Measurements from ENCODE around the gene ANKRD66.
"Not testable (repeated sequence)": the region's sequence is repeated elsewhere in the genome, so short reads cannot be mapped to it uniquely, and the experiment has no call there.

The ANKRD66 gene

DNA sequence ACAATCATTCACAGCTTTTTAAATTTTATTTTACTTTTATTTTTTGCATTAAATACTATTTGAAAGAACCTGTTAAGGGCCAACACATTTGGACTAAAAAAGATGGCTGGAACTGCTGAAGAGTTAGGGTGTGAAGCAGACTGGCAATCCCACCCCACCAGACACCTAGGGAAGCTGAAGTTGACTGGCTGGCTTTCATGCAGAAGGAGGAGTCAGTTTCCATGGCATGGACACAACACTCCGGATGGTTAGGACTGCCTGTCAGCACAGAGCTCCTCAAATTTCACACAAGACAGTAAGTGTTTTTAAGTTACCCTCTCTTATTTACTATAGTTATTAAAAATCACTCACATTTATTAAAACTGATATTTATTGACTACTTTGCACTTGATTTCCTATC lies at the start of gene ANKRD66:
TSS of gene ANKRD66 (plus strand) at position 238 of the 400 bp plus-strand sequence. CDS start 5,016 bp downstream, outside the sequence.
- no peak for DNase-seq

DNA sequence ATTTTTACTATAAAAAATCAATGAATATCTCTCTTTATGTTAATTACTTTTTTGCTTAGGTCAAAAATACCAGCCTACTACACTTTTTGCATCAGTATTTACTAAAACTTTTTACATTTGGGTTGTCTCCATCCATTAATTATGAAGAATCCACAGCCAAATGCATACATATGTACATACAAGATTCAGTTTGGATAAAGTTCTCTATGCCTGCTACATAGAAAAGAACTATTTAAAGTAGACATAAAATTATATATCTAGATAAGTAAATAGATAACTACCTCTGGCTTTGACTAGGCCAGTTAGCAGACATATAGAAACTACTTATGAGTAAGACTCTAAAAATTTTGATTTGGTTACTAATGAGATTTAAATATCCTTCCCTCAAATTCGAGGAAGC lies 46.8 kb upstream of the ANKRD66 start:
- no peak for DNase-seq

DNA sequence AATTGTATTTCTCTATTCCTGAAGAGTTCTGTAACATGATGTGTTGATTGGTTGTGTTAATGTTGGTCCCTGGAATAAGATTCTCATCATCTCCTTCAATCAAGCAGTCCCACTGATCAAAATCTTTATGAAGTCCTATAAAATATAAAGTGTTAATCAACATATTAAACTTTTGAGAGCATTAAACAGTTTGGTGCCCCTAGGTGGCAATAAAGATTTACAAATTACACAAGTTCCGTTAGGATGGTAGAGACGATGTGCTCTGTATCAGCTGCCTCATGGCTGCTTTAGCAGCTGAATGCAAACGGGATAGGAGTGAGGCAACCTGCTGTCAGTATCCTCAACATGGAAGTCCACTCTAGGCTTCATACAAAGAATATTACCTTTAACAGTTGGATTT lies 42.2 kb upstream of the ANKRD66 start:
- peak; percentile 16 for DNase-seq

DNA sequence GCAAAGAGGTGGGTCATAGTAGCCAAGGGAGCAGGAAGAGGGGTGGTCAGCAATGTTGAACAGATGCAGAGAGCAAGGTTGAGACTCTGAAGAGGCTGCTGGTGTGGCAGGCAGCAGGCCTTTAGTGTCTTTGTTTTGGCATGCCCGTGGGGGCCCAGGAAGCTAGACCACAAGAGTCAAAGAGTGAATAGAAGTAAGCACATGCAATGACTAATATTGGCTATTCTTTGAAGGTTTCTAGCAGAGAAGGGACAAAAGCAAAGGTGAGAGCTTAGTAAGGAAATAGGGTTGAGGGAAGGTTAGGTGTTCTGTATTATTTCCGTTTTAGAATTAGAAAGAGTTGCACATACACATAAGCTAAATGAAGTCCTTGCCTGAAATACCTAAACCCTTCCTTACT lies 40.3 kb upstream of the ANKRD66 start:
- DNase-seq = no peak

GRCh38 chr6:46711491-46711890 lies 35.2 kb upstream of the ANKRD66 start:
- DNase-seq = no peak

DNA sequence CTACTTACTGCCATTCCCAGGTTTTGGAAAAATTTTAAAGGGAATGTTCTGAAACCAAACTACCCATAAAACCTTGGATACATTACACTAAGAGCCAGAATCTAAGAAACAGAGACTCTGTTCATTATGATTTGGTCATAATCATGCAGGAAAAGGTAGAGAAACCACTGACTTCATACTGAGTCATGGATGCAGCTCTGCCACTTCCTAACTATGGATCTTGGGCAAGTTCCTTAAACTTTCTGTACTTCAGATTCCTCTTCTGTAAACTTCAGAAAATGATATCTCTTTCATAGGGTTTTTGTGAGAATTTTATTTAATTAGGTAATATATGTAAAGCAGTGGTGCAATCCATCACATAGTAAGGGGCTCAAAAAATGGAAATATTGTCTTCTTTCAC lies 31.6 kb upstream of the ANKRD66 start:
- DNase-seq = no peak

DNA sequence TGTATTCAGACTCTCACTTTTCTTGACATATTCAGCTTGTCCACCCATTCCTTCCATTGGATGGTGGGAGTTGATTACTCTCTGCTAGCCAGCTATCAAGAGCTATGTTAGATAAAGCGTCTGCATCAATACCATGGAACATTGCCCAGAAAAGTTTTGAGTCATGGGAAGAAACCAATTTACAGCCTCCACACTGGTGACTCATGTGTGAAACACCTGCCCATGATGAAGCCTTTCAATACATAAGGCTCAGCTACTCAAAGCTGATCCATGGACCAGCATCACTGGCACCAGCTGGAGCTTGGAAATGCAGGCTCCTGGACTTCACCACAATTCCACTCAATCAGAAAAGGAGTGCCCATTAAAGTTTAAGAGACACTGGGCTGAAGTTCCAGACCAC lies 27.6 kb upstream of the ANKRD66 start:
- no peak for DNase-seq

GRCh38 chr6:46720401-46720800 lies 26.3 kb upstream of the ANKRD66 start:
- DNase-seq = no peak

DNA sequence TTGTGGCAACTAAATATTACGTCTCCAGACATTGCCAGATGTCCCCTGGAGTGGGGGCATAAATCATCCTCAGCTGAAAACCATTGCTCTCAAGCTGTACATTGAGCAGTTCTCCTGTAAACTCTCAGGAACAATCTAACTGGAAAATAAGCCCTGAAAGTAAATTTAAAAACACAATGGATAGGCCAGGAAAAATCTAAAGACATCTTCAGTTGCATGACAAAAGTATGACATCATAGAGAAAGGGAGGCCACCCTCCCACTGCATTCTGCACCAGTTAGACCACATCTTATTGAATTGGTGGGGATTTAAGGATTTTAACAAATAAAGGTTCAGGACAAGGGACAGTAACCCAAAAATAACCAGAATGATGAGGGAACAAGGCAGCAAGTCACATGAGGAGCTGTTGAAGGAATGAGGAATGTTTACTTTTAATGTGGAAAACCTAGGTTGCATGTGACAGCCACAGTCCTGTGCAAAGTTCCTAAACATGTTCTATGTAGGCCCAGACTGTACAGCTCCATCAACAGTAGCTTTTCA lies 16.9 kb upstream of the ANKRD66 start:
- DNase-seq = no peak

- no peak for DNase-seq
These were observed 15.7 kb upstream of the ANKRD66 start for GRCh38 chr6:46730921-46731461.

- no peak for DNase-seq
These were observed 13.4 kb upstream of the ANKRD66 start for GRCh38 chr6:46733341-46733801.

DNA sequence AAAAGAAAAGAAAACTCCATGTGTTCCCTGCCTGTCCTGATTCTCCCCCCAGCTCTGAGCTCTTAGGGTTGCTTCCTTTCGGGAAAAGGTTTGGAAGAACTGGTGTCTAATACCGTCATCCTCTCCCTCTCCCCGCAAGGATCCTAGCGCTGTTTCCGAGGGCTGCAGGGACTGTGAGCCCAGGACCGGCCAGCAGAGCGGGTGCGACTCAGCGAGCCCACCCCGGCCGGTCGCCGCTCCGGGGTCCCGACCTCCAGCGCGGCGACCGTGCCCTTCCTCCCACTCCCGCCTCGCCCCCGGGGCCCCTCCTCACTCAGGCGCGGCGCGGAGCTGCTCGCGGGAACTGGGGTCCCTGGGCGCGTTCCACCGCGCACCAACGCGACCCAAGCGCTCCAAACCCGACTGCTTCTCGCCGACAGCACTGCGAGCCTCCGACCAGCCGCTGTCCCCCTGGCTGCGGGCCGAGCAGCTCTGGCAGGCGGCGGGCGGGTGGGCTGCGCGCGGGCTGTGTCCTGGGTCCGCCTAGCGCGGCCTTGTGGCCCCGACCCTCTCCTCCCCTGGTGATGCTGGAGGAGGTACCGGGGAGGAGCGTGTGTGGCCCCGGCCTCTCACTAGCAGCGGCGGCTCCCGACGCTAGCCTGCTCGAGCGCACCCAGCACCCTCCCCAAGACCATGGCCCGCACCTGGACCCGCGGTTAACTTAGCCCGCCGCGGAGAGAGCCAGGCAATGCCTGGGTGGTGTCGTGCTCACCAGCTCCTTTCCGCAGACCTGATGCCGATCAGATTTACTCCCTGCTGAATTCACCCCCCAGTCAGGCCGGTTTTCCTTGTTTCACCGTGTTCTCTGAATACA lies 11.6 kb upstream of the ANKRD66 start, which contains the start of gene PLA2G7:
TSS of gene PLA2G7 (minus strand) at position 509 of the 853 bp plus-strand sequence. CDS start 12,484 bp downstream, outside the sequence.
- DNase-seq = peak; percentile 22

DNA sequence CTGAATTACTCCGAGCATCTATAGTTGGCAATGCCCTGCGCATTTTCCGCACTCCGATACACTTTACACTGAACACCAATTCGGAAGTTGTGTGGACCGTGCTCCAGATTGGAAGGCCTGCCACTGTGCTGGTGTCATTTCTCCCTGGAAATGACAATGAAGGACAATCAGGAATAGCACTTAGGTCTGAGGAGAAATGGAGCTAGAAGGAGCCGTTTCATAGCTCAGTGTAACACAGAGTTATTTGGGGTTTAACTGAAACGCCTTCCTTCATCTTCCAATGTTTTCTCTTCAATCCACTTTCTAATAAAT lies 11.1 kb upstream of the ANKRD66 start:
- no peak for DNase-seq

GRCh38 chr6:46736906-46737305 lies 9.8 kb upstream of the ANKRD66 start:
- no peak for DNase-seq

DNA sequence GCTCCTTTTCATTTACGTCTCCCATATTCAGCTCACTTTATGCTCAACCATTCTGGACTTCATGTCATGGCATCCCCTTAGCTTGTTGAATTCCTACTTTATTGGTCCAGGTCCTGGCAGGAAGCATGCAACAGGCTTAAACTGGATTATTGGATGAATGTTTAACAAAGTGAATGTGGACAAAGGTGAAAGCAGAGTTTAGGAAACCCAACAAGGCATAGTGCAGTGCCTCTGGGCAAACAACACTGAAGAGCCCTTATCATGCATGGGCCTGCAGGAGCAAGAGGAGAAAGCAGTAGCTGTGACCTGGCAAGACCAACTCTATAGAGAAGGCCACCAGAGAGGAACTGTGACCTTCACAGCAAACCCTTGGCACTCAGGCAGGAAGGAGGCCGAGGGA lies 5.3 kb upstream of the ANKRD66 start:
- DNase-seq = no peak

- no peak for DNase-seq
These were observed 4.8 kb upstream of the ANKRD66 start for GRCh38 chr6:46741910-46742309.

- no peak for DNase-seq
These were observed 3.1 kb upstream of the ANKRD66 start for GRCh38 chr6:46743425-46744158.

DNA sequence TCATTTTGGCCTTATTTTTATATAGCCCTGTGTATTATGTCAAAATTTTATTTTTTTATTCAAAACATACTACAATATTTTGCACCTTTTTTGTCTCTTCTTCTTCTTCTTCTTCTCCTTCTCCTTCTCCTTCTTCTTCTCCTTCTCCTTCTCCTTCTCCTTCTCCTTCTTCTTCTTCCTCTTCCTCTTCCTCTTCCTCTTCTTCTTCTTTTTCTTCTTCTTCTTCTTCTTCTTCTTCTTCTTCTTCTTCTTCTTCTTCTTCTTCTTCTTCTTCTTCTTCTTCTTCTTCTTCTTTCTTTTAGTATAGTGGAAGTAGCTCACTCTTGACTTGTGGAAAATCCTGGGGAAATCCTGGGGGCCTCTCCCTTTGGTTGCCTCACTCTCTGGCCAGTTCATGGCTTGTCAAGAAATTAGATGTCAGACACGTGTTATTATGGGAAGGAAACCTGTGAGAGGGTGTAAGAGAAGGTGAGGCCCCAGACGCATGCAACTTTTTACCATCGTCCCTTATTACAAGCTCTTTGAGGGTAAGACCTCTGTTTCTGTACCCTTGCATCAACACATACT lies 2.5 kb upstream of the ANKRD66 start:
- DNase-seq = not testable (repeated sequence)

GRCh38 chr6:46745973-46746372 lies 760 bp upstream of the ANKRD66 start:
- DNase-seq = no peak

DNA sequence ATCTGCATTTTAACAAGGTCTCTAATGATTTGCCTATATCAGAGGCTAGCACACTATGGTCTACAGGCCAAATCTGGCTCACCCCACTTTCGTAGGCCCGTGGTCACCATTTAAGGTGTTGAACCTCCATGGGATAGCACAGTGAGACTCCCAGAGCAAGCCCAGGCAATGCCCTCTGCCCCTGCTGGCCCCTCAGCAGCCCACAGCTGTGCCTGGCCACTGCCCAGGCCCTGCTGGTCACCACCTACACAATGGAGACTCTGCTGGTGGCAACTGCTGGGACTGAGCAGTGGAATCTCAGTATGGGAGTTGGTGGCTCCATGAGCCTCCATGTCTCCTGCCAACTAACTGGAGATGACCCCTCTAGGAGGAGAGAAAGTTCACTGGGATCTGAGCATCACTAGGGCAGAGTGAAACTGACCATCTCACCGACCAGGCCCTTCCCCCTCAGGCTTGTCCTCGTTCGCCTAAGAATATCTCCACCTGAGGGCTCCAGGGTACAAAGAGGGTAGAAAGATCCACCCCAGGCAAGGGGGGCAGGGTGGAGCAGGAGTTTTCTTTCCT lies 2.3 kb downstream of the ANKRD66 start:
- DNase-seq = no peak

DNA sequence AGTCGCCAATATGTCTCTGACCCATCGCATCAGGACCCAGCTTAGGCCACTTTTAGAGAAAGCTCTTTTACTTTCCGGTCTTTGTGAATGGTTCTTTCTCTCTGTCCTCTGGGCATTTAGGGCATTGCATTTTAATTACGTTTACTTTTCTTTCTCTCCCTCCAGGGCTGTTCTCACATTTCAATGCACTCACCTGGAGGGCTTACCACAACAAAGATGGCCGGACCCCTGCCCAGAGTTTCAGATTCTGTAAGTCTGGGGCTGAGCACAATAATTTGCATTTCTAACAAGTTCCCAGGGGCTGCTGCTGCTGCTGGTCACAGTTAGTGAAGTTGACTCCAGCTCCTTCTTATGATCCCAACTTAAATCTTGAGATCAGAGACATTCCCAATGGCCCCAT lies 3.0 kb downstream of the ANKRD66 start:
- DNase-seq = no peak

GRCh38 chr6:46751658-46752057 lies 4.9 kb downstream of the ANKRD66 start:
- DNase-seq = no peak

DNA sequence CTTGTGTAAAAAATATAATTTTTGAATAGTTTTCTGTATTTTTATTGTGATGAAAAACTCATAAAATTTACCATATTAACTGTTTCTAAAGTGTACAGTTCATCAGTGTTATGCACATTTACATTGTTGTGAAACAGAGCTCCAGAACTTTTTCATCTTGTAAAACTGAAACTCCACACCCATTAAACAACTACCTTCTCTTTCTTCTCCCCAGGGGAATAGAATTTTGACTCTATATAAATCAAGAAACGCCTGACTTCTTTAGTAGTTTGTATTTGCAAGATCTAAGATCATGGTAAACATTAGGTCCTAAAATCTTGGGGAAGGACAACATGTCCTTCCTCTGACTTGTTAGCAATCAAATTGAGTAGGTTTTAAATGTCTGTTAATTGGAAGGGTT lies 9.1 kb downstream of the ANKRD66 start:
- no peak for DNase-seq
